ENCODE data around the gene ERGIC3.
"Not testable (repeated sequence)": the region's sequence is repeated elsewhere in the genome, so short reads cannot be mapped to it uniquely, and the experiment has no call there.

The ERGIC3 gene

DNA sequence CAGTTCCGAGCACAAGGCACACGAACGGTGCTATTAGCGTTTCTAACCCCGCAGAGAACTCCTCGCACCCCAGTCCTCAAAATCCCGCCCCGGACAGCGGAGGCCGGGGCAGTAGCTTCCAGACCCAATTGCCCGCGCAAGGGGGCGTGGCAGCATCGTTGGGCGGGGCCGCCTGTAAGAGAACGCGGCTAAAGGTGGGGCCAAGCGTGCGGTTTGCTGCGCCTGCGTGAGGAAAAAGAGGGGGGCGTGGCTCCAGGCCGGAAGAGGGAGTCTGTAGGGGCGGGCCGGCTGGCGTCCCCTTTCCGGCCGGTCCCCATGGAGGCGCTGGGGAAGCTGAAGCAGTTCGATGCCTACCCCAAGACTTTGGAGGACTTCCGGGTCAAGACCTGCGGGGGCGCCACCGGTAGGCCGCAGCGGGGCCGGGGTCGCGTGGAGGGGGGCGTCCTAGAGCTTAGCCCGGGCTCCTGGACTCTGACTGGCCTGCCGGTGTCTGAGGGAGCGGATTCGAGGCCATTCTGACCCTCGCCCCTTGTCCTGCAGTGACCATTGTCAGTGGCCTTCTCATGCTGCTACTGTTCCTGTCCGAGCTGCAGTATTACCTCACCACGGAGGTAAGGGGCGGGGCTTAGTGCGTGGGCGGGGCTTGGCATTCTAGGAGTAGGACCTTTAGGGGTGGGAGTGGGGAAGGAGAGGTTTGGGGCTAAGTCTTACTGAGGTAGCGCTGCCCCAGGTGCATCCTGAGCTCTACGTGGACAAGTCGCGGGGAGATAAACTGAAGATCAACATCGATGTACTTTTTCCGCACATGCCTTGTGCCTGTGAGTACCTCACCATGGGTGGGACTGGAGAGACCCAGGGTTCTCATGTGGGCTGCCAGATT is at the start of gene ERGIC3:
ERGIC3 (plus strand) TSS at position 296 of the 880 bp plus-strand sequence; CDS start at position 316, 20 bp downstream.
- peak; percentile 99 for DNase-seq

DNA sequence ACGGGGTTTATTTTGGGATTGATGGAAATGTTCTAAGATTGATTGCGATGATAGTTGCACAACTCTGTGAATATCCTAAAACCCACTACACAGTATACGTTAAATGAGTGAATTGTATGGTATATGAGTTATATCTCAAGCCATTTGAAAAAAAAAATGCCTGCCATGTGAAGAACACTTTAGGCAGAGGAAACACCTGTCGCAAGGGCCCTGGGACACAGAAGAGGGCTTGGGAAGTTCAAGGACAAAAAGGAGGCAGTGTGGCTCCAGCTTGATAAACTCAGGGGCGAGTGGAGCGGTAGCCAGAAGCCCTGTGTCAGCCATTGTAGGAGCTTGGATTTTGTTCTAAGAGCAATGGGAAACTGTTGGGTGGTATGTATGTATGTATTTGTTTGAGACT is 49.5 kb upstream of the ERGIC3 start:
- no peak for DNase-seq

DNA sequence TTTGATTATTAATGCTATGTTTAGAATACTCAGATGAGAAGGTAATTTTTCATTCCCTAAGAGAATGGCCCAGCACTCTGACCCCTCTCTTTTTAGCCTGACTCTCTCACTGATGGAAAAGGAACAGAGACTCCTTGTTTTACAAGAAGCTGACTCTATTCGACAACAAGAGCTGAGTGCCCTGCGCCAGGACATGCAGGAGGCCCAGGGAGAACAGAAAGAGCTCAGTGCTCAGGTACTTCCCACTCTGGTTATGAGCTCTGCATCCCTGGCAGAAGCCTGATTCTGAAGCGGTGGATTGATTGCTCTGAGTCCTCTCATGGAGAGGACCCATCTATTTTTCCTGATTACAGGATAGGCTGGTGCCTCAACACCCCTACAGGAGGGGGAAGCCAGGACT is 45.4 kb upstream of the ERGIC3 start:
- DNase-seq, result no peak

DNA sequence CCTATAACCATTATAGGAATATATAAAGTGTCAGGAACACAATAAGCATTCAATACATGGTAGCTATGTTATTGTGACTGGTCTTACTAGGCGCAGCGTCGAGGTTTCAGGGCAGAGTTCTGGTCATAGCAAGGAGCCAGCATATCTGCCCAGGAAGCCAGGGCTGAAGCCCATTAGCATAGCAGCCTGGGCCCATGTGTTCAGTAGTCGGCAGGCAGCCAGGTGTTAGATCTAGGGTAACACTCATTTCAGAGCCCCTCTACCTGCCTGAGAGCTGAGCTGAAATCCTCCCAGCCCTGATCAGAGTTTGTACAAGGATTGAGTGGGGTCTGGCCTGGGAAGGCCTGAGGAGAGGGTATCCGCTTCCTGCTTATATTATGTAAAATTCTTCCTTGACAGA is 44.6 kb upstream of the ERGIC3 start:
- DNase-seq, result no peak

DNA sequence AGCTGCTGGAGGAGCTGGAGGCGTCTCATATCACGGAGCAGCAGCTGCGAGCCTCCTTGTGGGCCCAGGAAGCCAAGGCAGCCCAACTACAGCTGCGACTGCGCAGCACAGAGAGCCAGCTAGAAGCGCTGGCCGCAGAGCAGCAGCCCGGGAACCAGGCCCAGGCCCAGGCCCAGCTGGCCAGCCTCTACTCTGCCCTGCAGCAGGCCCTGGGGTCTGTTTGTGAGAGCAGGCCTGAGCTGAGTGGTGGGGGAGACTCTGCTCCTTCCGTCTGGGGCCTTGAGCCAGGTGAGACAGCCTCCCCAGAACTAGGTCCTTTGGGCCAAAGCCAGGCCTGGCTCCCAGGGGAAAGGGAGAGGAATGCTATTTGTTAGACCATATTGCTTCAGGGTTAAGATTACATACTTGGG is 44.1 kb upstream of the ERGIC3 start:
- DNase-seq, result no peak

DNA sequence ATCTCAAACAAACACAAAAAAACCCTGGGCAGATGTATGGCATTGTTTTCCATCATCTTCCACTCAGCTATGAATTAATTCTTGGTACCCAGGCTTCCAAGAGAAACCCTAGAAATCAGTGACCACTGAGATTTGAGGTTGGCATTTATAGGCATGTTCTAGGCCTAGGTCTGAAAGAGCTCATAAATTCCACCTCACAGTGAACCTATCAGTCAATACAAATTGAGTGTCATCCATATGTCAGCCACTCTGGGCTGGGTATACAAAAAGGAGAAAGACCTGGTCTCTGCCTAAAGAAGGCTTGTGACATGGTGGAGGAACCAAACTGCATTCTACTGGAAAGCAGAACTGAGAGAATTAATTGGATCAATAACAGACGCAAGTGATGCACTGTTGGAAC is 42.6 kb upstream of the ERGIC3 start:
- DNase-seq, result no peak

DNA sequence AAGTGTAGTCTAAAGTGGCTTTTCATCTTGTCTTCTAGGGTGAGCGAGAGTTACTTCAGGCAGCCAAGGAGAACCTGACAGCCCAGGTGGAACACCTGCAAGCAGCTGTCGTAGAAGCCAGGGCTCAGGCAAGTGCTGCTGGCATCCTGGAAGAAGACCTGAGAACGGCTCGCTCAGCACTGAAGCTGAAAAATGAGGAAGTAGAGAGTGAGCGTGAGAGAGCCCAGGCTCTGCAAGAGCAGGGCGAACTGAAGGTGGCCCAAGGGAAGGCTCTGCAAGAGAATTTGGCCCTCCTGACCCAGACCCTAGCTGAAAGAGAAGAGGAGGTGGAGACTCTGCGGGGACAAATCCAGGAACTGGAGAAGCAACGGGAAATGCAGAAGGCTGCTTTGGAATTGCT is 39.5 kb upstream of the ERGIC3 start:
- DNase-seq, result no peak

DNA sequence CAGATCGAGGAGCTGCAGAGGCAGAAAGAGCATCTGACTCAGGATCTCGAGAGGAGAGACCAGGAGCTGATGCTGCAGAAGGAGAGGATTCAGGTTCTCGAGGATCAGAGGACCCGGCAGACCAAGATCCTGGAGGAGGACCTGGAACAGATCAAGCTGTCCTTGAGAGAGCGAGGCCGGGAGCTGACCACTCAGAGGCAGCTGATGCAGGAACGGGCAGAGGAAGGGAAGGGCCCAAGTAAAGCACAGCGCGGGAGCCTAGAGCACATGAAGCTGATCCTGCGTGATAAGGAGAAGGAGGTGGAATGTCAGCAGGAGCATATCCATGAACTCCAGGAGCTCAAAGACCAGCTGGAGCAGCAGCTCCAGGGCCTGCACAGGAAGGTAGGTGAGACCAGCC is 38.6 kb upstream of the ERGIC3 start:
- DNase-seq, result no peak

DNA sequence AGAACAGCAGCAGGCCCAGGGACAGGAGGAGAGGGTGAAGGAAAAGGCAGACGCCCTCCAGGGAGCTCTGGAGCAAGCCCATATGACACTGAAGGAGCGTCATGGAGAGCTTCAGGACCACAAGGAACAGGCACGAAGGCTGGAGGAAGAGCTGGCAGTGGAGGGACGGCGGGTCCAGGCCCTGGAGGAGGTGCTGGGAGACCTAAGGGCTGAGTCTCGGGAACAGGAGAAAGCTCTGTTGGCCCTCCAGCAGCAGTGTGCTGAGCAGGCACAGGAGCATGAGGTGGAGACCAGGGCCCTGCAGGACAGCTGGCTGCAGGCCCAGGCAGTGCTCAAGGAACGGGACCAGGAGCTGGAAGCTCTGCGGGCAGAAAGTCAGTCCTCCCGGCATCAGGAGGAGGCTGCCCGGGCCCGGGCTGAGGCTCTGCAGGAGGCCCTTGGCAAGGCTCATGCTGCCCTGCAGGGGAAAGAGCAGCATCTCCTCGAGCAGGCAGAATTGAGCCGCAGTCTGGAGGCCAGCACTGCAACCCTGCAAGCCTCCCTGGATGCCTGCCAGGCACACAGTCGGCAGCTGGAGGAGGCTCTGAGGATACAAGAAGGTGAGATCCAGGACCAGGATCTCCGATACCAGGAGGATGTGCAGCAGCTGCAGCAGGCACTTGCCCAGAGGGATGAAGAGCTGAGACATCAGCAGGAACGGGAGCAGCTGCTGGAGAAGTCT is 37.9 kb upstream of the ERGIC3 start:
- DNase-seq, result no peak

DNA sequence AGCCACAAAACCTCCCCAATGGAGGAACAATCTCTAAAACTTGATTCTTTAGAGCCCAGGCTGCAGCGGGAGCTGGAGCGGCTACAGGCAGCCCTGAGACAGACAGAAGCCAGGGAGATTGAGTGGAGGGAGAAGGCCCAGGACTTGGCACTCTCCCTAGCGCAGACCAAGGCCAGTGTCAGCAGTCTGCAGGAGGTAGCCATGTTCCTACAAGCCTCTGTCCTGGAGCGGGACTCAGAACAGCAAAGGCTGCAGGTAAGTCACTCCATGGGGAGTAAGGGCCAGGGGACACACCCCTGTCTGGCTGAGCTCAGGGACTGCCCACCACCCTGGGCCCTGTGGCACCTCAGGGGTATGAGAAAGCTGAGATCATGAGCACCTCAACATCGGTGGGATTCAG is 37.1 kb upstream of the ERGIC3 start:
- DNase-seq, result no peak

DNA sequence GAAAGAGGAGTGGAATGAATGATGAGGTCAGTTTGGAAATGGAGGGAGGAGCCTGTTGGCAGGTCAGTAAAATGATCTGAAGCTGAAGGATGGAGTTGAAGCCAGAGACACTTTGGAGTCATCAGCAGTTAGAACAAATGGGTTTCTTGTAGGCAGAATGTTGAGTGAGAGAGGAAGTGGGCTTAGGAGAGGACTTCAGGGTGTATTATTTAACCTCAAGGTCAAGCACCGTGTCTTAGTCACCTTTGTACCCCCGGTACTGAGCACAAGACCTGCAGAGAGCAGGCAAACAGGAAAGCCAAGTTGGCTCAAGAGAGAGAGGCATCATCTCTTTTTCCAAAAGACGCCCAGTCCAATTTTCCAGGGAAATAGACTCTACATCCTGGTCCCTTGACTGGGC is 35.7 kb upstream of the ERGIC3 start:
- DNase-seq, result no peak

DNA sequence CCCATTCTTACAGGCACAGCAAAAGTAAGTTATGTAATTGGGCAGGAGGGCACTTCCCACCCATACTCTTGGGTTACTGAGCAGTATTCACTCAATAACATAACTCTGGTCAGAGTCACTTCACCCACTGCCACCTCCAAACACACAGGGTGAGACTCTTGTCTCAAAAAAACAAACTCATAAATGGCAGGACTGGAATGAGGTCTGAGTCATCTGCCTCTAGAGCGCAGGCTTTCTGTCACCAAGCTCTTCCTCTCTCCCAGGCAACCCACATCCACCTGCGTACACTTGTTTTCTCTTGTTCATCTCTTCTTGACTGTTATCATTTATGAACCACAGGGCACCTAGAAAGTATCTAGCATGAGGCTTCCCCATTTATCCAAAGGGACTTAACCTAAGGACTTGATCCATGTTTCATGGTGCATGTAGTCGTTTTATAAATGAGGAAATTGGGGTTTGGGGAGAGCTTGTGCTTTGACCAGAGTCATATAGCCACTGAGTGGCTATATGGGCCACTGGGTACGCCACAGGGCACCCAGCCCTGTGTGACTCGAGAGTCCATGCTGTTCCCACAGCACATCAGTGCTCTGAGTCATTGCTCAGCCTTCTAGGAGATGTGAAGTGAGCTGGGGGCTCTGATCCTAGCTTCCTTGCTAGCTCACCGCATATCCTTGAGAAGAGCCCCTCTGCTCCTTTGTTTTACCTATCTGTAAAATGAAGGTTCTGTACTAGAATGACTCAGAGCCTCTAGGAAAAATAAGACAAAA is 34.8 kb upstream of the ERGIC3 start:
- DNase-seq, result no peak

DNA sequence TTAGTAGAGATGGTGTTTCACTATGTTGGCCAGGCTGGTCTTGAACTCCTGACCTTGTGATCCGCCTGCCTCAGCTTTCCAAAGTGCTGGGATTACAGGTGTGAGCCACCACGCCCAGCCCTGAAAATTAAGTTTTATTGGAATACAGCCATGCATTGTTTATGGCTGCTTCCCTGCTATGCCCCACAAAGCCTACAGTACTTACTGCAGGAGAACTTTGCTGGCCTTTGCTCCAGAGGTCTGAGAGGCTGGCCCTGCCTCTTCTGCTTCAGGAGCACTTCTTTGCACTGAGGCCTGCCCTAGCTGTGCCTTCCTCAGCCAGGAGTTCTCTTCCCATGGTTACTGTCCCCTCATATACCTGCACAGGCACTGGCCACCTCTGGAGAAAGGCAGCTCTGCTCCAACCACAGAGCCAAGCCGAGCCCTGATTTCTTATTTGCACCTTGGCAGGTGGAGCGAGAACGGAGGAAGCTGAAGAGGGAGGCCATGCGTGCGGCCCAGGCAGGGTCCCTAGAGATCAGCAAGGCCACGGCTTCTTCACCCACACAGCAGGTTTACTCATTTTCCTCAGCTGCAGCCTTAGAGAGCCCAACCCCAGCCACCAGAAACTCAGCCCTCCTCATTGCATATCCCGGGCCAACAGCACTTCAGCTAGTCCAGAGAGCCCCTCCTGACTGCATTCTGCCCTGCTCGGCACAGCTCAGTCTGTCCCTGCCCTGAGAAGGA is 33.2 kb upstream of the ERGIC3 start:
- no peak for DNase-seq

DNA sequence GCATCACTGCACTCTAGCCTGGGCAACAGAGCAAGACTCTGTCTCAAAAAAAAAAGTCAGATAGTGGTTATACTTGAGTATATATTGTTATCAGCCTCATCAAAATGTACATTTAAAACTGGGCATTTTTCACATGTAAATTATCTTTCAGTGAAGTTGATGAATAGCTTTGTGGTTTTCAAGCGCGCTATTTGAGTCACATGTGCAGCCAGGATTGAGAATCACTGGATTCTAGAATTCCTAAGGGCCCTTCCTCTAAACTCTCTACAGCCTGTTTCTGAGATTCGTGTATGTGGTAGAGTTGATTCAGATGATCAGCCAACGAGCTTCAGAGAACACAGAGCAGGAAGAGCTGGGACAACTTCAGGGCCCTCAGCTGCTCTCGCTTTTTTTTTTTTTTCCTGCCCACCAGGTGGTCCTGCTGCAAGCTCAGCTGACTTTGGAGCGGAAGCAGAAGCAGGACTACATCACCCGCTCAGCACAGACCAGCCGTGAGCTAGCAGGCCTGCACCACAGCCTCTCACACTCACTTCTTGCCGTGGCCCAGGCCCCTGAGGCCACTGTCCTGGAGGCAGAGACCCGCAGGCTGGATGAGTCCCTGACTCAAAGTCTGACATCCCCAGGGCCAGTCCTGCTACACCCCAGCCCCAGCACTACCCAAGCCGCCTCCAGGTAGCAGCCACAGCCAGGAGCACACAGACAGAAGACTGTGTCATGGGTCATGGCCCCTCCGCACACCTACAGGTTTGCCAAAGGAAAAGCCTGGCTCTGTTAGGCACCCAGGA is 30.7 kb upstream of the ERGIC3 start:
- DNase-seq, result no peak

DNA sequence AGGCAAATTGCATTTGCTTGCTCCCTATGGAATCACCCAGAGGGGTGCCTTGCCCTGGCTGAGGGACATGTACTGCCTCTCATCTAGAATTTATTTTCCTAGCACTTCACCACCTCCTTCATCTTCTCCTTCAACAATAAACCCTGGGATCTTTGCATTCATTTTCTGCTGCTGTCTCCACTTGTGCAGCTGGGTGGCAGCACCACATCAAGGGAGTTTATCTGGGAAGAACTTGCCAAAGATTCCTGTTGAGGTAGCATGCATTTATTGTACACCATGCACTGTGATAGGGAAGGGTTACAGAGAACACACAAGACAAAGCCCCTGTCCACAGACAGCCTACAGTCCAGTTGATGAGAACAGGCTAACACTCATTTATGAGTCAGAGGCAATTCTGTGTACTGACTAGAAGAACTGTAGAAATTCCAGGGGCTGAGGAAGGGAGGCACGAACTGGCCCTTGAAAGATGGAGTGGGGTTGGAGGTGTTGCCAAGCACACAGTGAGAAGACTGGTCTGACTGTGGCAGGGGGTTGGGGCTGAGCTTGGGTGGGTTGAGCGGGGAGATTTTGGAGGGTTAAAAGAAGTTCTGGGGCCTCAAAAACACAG is 30.0 kb upstream of the ERGIC3 start:
- DNase-seq, result peak; percentile 22

DNA sequence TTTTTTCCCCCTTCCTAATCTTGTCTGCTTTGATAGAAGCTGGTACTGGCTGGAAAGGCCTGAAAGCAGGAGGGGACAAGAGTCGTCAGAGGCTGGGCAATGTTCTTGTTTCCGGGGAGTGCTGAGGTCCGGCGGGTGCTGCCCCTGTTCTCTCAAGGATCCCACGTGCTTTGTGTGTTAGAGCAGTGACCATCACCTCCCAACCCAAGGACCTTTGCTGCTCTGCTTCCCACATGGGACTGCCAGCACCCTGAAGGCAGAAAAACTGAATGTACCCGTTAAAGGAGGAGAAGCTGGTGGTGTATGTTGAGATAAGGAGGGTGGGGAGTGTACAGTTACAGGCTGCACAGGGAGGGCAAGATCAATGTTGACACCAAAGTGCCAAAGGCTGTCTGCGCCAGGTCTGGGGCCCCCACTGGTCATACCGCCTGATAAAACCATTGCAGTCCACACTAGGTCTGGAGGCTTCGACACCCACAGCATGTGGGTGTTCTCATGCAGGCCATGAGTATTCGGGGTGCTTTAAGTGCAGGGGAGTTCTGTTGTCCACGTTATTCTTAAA is 27.4 kb upstream of the ERGIC3 start:
- no peak for DNase-seq

DNA sequence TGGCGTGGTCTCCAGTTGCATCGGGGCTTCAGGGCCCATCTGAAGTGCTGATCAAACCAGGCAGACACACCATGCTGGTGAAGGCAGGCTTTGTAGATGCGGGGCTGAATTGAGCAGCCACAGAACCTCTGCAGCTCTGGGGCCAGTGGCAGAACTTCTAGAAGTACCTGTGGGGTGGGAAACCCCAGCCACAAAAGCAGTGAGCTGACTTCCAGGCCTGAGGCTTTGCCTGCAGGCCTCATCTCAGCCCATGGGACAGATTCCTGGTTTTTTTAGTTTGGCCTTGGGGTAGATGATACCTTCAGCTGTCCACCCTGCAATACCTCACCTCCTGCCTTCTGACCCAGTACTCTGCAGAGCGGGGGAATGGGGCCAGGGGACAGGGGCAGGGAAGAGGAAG is 26.5 kb upstream of the ERGIC3 start:
- no peak for DNase-seq

DNA sequence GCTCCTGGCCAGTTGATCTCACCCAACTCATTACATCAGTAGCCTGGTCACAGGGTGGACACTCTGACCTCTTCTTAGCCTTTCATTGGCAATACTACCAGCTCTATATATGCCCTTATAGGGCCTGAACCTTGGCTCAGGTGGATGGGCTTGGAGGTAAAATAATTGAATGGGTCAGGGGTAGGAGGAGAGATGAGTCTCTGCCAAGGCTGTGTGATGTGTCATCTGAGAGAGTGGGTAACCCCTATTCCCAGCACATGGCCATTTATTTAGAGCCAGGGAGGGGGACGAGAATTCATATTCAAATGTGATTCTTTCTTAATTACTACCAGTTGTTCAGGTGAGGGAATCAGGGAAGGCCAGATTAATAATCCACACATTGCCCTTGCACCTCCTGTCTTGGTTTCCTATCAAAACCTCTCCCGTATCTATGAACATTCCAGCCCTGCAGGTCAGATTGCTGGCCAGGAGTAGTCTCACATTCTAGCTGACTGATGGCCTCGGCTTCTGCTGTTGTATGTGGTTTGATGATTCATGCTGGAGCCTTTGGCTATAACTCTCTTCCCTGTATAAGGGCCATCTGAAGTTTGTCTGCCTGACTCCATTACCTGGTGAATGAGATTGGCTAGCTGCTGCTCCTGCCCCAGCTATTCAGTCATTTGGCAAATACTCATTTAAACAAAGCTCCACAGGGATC is 25.8 kb upstream of the ERGIC3 start:
- no peak for DNase-seq

DNA sequence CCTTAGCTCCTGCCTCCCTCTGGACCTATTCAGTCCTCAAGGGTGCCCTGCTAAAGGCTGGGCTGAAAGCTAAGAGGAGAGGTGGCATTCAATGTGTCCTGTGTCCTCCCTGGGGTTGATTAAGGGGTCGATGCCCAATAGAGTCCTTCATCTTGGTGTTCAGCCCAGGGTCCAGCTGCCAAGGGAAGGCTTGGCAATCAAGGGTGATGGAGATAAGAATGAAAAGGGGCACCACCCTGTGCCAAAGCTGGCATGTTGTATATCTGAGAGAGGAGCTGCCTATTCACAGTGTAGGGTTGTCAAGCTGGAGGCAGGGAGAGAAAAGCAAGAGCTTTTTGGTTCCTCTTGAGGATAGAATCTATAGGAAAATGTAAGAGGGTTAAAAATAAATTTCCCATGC is 24.8 kb upstream of the ERGIC3 start:
- DNase-seq, result no peak

DNA sequence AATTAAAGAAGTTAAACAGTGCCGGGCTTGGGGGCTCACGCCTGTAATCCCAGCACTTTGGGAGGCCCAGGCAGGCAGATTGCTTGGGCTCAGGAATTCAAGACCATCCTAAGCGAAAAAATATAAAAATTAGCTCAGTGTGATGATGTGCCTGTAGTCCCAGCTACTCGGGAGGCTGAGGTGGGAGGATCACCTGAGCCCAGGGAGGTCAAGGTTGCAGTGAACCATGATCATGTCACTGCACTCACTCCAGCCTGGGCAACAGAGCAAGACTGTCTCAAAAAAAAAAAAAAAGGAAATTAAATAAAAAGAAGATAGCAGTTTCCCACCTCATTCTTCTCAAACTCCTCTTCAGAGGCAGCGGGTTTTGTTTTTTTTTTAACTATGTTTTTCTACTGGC is 24.1 kb upstream of the ERGIC3 start:
- not testable (repeated sequence) for DNase-seq

DNA sequence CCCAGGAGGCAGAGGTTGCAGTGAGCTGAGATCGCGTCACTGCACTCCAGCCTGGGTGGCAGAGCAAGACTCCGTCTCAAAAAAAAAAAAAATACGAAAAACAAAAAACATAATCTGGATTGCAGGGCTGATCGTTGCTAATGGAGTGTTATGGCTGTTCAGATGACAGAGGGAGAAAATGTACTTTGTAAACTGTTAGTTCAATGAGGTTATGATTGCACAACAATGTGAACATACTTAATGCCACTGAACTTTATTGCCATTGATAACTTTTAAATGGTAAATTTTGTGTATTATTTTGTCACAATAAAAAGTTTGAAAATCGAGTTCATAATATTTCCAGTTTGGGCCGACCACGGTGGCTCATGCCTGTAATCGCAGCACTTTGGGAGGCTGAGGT is 22.9 kb upstream of the ERGIC3 start:
- DNase-seq, result no peak
